H9 (cell line): ENCODE data around the gene C9. TPM values are rescaled to one million over a fixed set of nuclear protein-coding genes. Genes with fewer than 3 reads are reported as not detected.

Experiments used
- DNase-seq: peaks from one replicate; pipeline ENCODE4 v3.0.0-alpha.2; 2017
- H2AFZ ChIP-seq: one replicate; pipeline ENCODE4 v1.6.1; 2013; ENCODE audit warnings: mild to moderate bottlenecking, low read length, control low read depth, moderate library complexity
- H2AK5ac ChIP-seq: 2 replicates; pipeline ENCODE4 v1.6.1; 2013; ENCODE audit warnings: low read length, control low read depth, mixed read lengths; ENCODE audit not compliant: insufficient read length
- H2BK120ac ChIP-seq: one replicate; pipeline ENCODE4 v1.6.1; 2013; ENCODE audit warnings: low read depth, mild to moderate bottlenecking, low read length, control low read depth, inconsistent platforms; ENCODE audit not compliant: poor library complexity, severe bottlenecking
- H2BK12ac ChIP-seq: 2 replicates; pipeline ENCODE4 v1.6.1; 2013; ENCODE audit warnings: low read length, control low read depth, mixed read lengths, low read depth; ENCODE audit not compliant: insufficient read length
- H2BK15ac ChIP-seq: 2 replicates; pipeline ENCODE4 v1.6.1; 2013; ENCODE audit warnings: low read depth, low read length, control low read depth
- H2BK20ac ChIP-seq: one replicate; pipeline ENCODE4 v1.6.1; 2013; ENCODE audit warnings: low read depth, mild to moderate bottlenecking, low read length, control low read depth, inconsistent platforms; ENCODE audit not compliant: poor library complexity, severe bottlenecking
- H2BK5ac ChIP-seq: 2 replicates; pipeline ENCODE4 v1.6.1; 2013; ENCODE audit warnings: low read length, control low read depth, mixed read lengths; ENCODE audit not compliant: insufficient read length
- H3K14ac ChIP-seq: 2 replicates; pipeline ENCODE4 v1.6.1; 2013; ENCODE audit warnings: low read length, control low read depth; ENCODE audit not compliant: insufficient read depth
- H3K18ac ChIP-seq: 2 replicates; pipeline ENCODE4 v1.6.1; 2013; ENCODE audit warnings: low read depth, mild to moderate bottlenecking, mixed read lengths, low read length, control low read depth; ENCODE audit not compliant: insufficient read length
- H3K23ac ChIP-seq: 2 replicates; pipeline ENCODE4 v1.6.1; 2013; ENCODE audit warnings: low read length, control low read depth, mixed read lengths, low read depth; ENCODE audit not compliant: insufficient read length
- H3K23me2 ChIP-seq: 2 replicates; pipeline ENCODE4 v1.6.1; 2013; ENCODE audit warnings: low read depth, mild to moderate bottlenecking, mixed read lengths, low read length, control low read depth; ENCODE audit not compliant: insufficient read length, poor library complexity, severe bottlenecking
- H3K27ac ChIP-seq: 2 replicates; pipeline ENCODE4 v1.5.1; 2013; ENCODE audit warnings: low read length, control low read depth, mixed read lengths, low read depth; ENCODE audit not compliant: insufficient read length
- H3K27me3 ChIP-seq: 2 replicates; pipeline ENCODE4 v1.6.1; 2013; ENCODE audit warnings: low read length, control low read depth, inconsistent platforms; ENCODE audit not compliant: insufficient read depth
- H3K4ac ChIP-seq: 2 replicates; pipeline ENCODE4 v1.6.1; 2013; ENCODE audit warnings: low read depth, mild to moderate bottlenecking, control low read depth, inconsistent platforms, low read length, moderate library complexity
- H3K4me1 ChIP-seq: 2 replicates; pipeline ENCODE4 v1.6.1; 2013; ENCODE audit warnings: low read length, control low read depth, inconsistent platforms; ENCODE audit not compliant: insufficient read depth
- H3K4me2 ChIP-seq: 2 replicates; pipeline ENCODE4 v1.6.1; 2013; ENCODE audit warnings: low read length, control low read depth, mixed read lengths; ENCODE audit not compliant: insufficient read length, insufficient read depth
- H3K56ac ChIP-seq: 2 replicates; pipeline ENCODE4 v1.6.1; 2013; ENCODE audit warnings: low read depth, mild to moderate bottlenecking, mixed read lengths, low read length, control low read depth; ENCODE audit not compliant: insufficient read length
- H3K79me1 ChIP-seq: 2 replicates; pipeline ENCODE4 v1.6.1; 2013; ENCODE audit warnings: low read depth, mild to moderate bottlenecking, moderate library complexity, low read length, control low read depth, inconsistent platforms; ENCODE audit not compliant: insufficient read depth, poor library complexity, severe bottlenecking
- H3K79me2 ChIP-seq: 2 replicates; pipeline ENCODE4 v1.6.1; 2013; ENCODE audit warnings: low read length, control low read depth, inconsistent platforms; ENCODE audit not compliant: insufficient read depth
- H3K9ac ChIP-seq: 2 replicates; pipeline ENCODE4 v1.6.1; 2013; ENCODE audit warnings: low read length, control low read depth, mixed read lengths; ENCODE audit not compliant: insufficient read length; ENCODE audit errors: extremely low read depth
- H3K9me3 ChIP-seq: one replicate; pipeline ENCODE4 v1.6.1; 2013; ENCODE audit warnings: low read depth, low read length, inconsistent platforms; ENCODE audit not compliant: control insufficient read depth
- H3T11ph ChIP-seq: one replicate; pipeline ENCODE4 v1.6.1; 2013; ENCODE audit warnings: mild to moderate bottlenecking, low read length, control low read depth, inconsistent platforms
- H4K20me1 ChIP-seq: one replicate; pipeline ENCODE4 v1.6.1; 2013; ENCODE audit not compliant: control insufficient read depth, insufficient read length, insufficient read depth
- H4K5ac ChIP-seq: 2 replicates; pipeline ENCODE4 v1.6.1; 2013; ENCODE audit warnings: low read depth, mild to moderate bottlenecking, mixed read lengths, low read length, control low read depth; ENCODE audit not compliant: insufficient read length
- H4K8ac ChIP-seq: replicated peaks from 2 replicates; pipeline ENCODE4 v1.6.1; 2013; ENCODE audit warnings: low read length, control low read depth, mixed read lengths, low read depth; ENCODE audit not compliant: insufficient read length
- H4K91ac ChIP-seq: 2 replicates; pipeline ENCODE4 v1.6.1; 2013; ENCODE audit warnings: low read depth, mild to moderate bottlenecking, moderate library complexity, mixed read lengths, low read length, control low read depth; ENCODE audit not compliant: insufficient read length
- H3K27ac Mint-ChIP-seq, 3 experiments: 2 replicates in 2 of 3; 3 replicates in 1 of 3; pipeline ENCODE4 v1.8.0; 2020 to 2021; ENCODE audit warnings: mixed read lengths in 3 of 3, mild to moderate bottlenecking in 1 of 3, moderate library complexity in 1 of 3
- H3K27me3 Mint-ChIP-seq: 2 replicates; pipeline ENCODE4 v1.8.0; 2021; ENCODE audit warnings: low read depth, mild to moderate bottlenecking, moderate library complexity, mixed read lengths
- H3K36me3 Mint-ChIP-seq, 3 experiments: 2 replicates in 2 of 3; 3 replicates in 1 of 3; pipeline ENCODE4 v1.8.0; 2020 to 2021; ENCODE audit warnings: low read depth in 3 of 3, mixed read lengths in 3 of 3; ENCODE audit not compliant: insufficient read depth in 1 of 3
- H3K4me1 Mint-ChIP-seq, 2 experiments: 2 replicates each; pipeline ENCODE4 v1.8.0; 2020; ENCODE audit warnings: mixed read lengths in 2 of 2
- H3K4me3 Mint-ChIP-seq, 2 experiments: 2 replicates in 1 of 2; 3 replicates in 1 of 2; pipeline ENCODE4 v1.8.0; 2020 to 2021; ENCODE audit warnings: mild to moderate bottlenecking in 2 of 2, mixed read lengths in 2 of 2, moderate library complexity in 1 of 2
- H3K9me3 Mint-ChIP-seq, 2 experiments: 2 replicates in 1 of 2; 3 replicates in 1 of 2; pipeline ENCODE4 v1.8.0; 2020; ENCODE audit warnings: mild to moderate bottlenecking in 2 of 2, mixed read lengths in 2 of 2, moderate library complexity in 1 of 2
- WGBS: extraction: QIAGEN DNeasy Blood & Tissue Kit; methylation state at CpG from one replicate; pipeline ENCODE4 v1.1.7; 2013; ENCODE audit warnings: missing lambda C conversion rate, low lambda C conversion rate, mixed read lengths; ENCODE audit not compliant: insufficient read length; ENCODE audit errors: extremely low coverage; 5-methylcytosine and 5-hydroxymethylcytosine counted together
- total RNA-seq: library from RNA; stranded (reverse); gene quantifications from 2 replicates; pipeline ENCODE4 v1.2.1, GENCODE V29; 2021
- TF ChIP-seq, protein P1 (sequence below): fragments of 200-600 bp; sonication (generic); conservative IDR thresholded peaks from 3 replicates; pipeline ENCODE4 v1.8.0; 2021; ENCODE audit warnings: antibody characterized with exemption, mild to moderate bottlenecking

Gene C9
- total RNA-seq, 1 experiment from 2014 or later: not detected

DNA sequence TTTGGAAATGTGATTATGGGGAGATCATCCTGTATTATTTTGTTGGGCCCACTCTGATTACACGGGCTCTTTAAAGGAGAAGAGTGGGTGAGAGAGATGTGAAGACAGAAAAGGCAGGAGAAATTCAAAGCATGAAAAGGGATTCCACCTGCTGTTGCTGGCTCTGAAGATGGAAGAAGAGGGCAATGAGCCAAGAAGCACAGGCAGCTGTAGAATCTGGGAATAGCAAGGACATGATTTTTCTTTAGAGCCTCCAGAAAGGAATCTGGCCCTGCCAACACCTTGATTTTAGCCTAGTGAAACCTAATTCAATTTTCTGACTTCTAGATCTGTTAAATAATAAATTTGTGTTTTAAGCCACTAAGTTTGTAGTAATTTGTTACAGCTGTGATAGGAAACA lies 11.3 kb downstream of the C9 start:
- H3K79me1 ChIP-seq: no peaks in the 10 kb centered on the region

More for the DNA sequence above, 11.3 kb downstream of the C9 start:
- no peak overlapping the region for H3K4ac ChIP-seq
- H3K27me3 ChIP-seq: no peaks in the 10 kb centered on the region
- Mint-ChIP-seq H3K27ac (no peak overlapping the region), H3K4me3 (no peak overlapping the region), H3K9me3 (peaks cover 21 to 34% of the 10 kb centered on the region in 2 experiments), H3K27me3 (no peaks in the 10 kb centered on the region), H3K4me1 (peaks cover 4 to 5% of the 10 kb centered on the region in 2 experiments; a peak in 1 of 4 replicates), H3K36me3 (peaks cover 10 to 20% (median 12%) of the 10 kb centered on the region in 3 experiments)
- H4K5ac ChIP-seq: no peak overlapping the region
- H3T11ph ChIP-seq: no peak overlapping the region
- no peak overlapping the region for H3K56ac ChIP-seq
- H2BK5ac ChIP-seq: no peak overlapping the region
- H3K4me1 ChIP-seq: no peaks in the 10 kb centered on the region; the same call in 1 of the 2 replicates
- TF ChIP-seq, protein P1, sequence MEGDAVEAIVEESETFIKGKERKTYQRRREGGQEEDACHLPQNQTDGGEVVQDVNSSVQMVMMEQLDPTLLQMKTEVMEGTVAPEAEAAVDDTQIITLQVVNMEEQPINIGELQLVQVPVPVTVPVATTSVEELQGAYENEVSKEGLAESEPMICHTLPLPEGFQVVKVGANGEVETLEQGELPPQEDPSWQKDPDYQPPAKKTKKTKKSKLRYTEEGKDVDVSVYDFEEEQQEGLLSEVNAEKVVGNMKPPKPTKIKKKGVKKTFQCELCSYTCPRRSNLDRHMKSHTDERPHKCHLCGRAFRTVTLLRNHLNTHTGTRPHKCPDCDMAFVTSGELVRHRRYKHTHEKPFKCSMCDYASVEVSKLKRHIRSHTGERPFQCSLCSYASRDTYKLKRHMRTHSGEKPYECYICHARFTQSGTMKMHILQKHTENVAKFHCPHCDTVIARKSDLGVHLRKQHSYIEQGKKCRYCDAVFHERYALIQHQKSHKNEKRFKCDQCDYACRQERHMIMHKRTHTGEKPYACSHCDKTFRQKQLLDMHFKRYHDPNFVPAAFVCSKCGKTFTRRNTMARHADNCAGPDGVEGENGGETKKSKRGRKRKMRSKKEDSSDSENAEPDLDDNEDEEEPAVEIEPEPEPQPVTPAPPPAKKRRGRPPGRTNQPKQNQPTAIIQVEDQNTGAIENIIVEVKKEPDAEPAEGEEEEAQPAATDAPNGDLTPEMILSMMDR: no peak
- no peak overlapping the region for H4K91ac ChIP-seq
- H3K23ac ChIP-seq: no peak overlapping the region
- no peak overlapping the region for H2BK15ac ChIP-seq
- no peak overlapping the region for H2AFZ ChIP-seq
- no peaks in the 10 kb centered on the region for H4K20me1 ChIP-seq
- no peak overlapping the region for H3K14ac ChIP-seq
- no peak overlapping the region for H2BK120ac ChIP-seq
- no peaks in the 10 kb centered on the region for H3K79me2 ChIP-seq
- H3K4me2 ChIP-seq: no peak overlapping the region
- H3K18ac ChIP-seq: no peak overlapping the region
- H3K9me3 ChIP-seq: no peaks in the 10 kb centered on the region
- H2AK5ac ChIP-seq: no peak overlapping the region
- H3K27ac ChIP-seq: no peak overlapping the region
- no peak for DNase-seq
- no peak overlapping the region for H3K9ac ChIP-seq
- H4K8ac ChIP-seq: no peak overlapping the region
- WGBS: no CpG with 5 or more reads among the region's 1 CpG
- H2BK20ac ChIP-seq: no peak overlapping the region
- H2BK12ac ChIP-seq: no peak overlapping the region
- H3K23me2 ChIP-seq: no peaks in the 10 kb centered on the region
